Measurements from ENCODE around the gene RIPPLY3.

- TF ChIP-seq EZH2phosphoT487 (IDR thresholded peaks at IDR 0.05; ENCODE audit: unreplicated experiment), result no peak
- TF ChIP-seq CTCF (conservative IDR thresholded peaks at IDR 0.05; ENCODE audit: low read depth in 2 of 2), result no peak
- TF ChIP-seq CREB1 (CRISPR knock-in tag; IDR thresholded peaks at IDR 0.05; ENCODE audit: low read depth), result no peak
- TF ChIP-seq EZH2 (IDR thresholded peaks at IDR 0.05; ENCODE audit: low read depth, unreplicated experiment), result no peak
- TF ChIP-seq REST (IDR thresholded peaks at IDR 0.05; ENCODE audit: unreplicated experiment), result no peak
- no peak for TF ChIP-seq ZNF331 (CRISPR knock-in tag; IDR thresholded peaks at IDR 0.05; ENCODE audit: low read depth)
These were observed 51.1 kb downstream of the RIPPLY3 start for GRCh38 chr21:37057614-37058013.

Measured in GM23338 (cell line).